ENCODE results near the gene CAMTA1. TPM values are rescaled to one million over a fixed set of nuclear protein-coding genes. Genes with fewer than 3 reads are reported as not detected.

The CAMTA1 gene
- polyA plus RNA-seq, 1 donor (not counting 4 experiments of a cell fraction or from before 2014, with no cell fraction given) = 51.4 TPM

DNA sequence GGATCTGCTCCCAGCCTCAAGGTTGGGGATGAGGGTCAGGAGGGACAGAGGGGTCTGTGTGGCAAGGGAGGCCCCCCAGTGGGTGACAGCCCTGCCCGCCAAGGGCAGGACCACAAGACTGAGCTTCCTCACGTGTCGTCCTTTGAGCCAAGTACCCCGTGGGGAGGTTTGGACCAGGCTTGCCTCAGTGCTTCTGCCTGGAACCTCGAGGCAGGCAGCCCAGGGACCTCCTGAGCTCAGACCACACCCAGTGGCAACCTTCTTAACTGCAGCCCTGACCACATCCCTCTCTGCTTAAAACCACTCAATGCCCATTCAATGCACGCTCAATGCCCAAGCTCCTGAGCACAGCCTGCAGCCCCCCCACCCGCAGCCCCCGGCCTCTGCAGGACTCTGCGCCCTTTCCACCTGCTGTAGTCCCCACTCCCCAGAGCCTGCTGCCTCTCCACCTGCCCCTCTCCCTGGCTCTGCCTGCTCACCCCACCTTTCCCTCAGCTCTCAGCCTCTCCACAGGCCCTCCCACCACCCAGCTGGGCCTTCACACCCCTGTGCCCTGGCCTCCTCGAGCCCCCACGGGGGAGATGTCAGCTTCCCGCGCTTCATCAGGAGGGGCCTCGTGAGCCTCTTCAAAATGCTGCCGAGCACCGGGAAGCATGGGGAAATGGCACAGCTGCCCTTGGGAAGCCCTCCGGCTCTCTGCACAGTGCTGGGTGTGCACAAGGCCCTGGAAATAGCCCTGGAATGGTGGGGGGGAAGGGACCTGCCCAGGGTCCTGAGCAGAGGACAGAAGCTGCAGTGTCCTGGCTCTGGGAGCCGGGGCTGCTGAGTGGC, 856.5 kb downstream of the CAMTA1 start:
- Histone ChIP-seq H3K9me1 (ENCODE audit: control insufficient read depth, extremely low read depth, insufficient read depth, low read length) (no peaks in the 10 kb centered on the region), H3K27ac (ENCODE audit: control insufficient read depth, insufficient read depth, low read length) (no peak overlapping the region), H4K20me1 (ENCODE audit: control insufficient read depth, extremely low read depth, insufficient read depth, low read length) (no peaks in the 10 kb centered on the region), H3K9ac (ENCODE audit: control insufficient read depth, extremely low read depth, insufficient read depth, low read length) (no peak overlapping the region), H3K36me3 (ENCODE audit: control insufficient read depth in 2 of 2, extremely low read depth in 1 of 2, insufficient read depth in 2 of 2, low read length in 2 of 2) (no peaks in the 10 kb centered on the region), H3K4me2 (ENCODE audit: control insufficient read depth, extremely low read depth, insufficient read depth, low read depth, low read length) (no peak overlapping the region), H3K27me3 (ENCODE audit: control insufficient read depth, extremely low read depth, insufficient read depth, low read length) (peaks cover 3% of the 10 kb centered on the region), H3K9me3 (ENCODE audit: control insufficient read depth, low read depth, low read length) (no peaks in the 10 kb centered on the region), H3K4me1 (ENCODE audit: control insufficient read depth, extremely low read depth, insufficient read depth, low read length) (peaks cover 9% of the 10 kb centered on the region), H3K79me2 (ENCODE audit: control insufficient read depth, insufficient read depth, low read length) (no peaks in the 10 kb centered on the region), H2AFZ (ENCODE audit: control insufficient read depth, low read length) (no peak overlapping the region), H3K4me3 (ENCODE audit: control insufficient read depth in 2 of 3, extremely low read depth in 1 of 3, insufficient read depth in 2 of 3, low read depth in 1 of 3, low read length in 3 of 3) (no peak overlapping the region)
- DNase-seq (ENCODE audit: low read depth, low spot score) (no peak), FAIRE-seq (no peak)
- TF ChIP-seq EZH2 (IDR thresholded peaks at IDR 0.05; ENCODE audit: low read length) = no peak
- TF ChIP-seq, protein P1, sequence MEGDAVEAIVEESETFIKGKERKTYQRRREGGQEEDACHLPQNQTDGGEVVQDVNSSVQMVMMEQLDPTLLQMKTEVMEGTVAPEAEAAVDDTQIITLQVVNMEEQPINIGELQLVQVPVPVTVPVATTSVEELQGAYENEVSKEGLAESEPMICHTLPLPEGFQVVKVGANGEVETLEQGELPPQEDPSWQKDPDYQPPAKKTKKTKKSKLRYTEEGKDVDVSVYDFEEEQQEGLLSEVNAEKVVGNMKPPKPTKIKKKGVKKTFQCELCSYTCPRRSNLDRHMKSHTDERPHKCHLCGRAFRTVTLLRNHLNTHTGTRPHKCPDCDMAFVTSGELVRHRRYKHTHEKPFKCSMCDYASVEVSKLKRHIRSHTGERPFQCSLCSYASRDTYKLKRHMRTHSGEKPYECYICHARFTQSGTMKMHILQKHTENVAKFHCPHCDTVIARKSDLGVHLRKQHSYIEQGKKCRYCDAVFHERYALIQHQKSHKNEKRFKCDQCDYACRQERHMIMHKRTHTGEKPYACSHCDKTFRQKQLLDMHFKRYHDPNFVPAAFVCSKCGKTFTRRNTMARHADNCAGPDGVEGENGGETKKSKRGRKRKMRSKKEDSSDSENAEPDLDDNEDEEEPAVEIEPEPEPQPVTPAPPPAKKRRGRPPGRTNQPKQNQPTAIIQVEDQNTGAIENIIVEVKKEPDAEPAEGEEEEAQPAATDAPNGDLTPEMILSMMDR (optimal IDR thresholded peaks at IDR 0.05 in 1 of 3, IDR thresholded peaks at IDR 0.05 in 1 of 3, conservative IDR thresholded peaks at IDR 0.05 in 1 of 3; ENCODE audit: extremely low read depth in 1 of 3, insufficient read depth in 2 of 3, low read length in 3 of 3) = no peak
- dilution Hi-C loops (cut with MboI; ENCODE audit: extremely low pct_ligation_motif_present, low sequenced_read_pairs) = no loop called here

DNA sequence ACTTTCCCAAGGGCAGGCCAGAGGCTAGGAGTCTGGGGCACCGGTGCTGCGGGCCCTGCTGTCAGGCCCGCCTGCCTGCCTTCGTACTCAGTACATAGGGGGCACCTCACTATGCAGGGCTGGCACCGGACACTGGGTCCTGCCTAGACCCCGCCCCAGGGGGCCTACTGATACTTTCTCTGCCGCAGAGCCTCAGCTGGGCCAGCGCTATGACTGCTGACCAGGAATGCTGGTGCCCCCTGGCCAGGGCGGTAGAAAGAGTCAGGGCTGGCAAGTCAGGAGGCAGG, 857.1 kb downstream of the CAMTA1 start:
- dilution Hi-C loops (cut with MboI; ENCODE audit: extremely low pct_ligation_motif_present, low sequenced_read_pairs) = no loop called here
- Histone ChIP-seq H3K4me2 (ENCODE audit: control insufficient read depth, extremely low read depth, insufficient read depth, low read depth, low read length) (no peak overlapping the region), H3K27me3 (ENCODE audit: control insufficient read depth, extremely low read depth, insufficient read depth, low read length) (peaks cover 3% of the 10 kb centered on the region), H4K20me1 (ENCODE audit: control insufficient read depth, extremely low read depth, insufficient read depth, low read length) (no peaks in the 10 kb centered on the region), H3K9me1 (ENCODE audit: control insufficient read depth, extremely low read depth, insufficient read depth, low read length) (no peaks in the 10 kb centered on the region), H3K4me1 (ENCODE audit: control insufficient read depth, extremely low read depth, insufficient read depth, low read length) (peaks cover 9% of the 10 kb centered on the region), H3K9ac (ENCODE audit: control insufficient read depth, extremely low read depth, insufficient read depth, low read length) (no peak overlapping the region), H3K4me3 (ENCODE audit: control insufficient read depth in 2 of 3, extremely low read depth in 1 of 3, insufficient read depth in 2 of 3, low read depth in 1 of 3, low read length in 3 of 3) (no peak overlapping the region), H3K27ac (ENCODE audit: control insufficient read depth, insufficient read depth, low read length) (no peak overlapping the region), H2AFZ (ENCODE audit: control insufficient read depth, low read length) (no peak overlapping the region), H3K9me3 (ENCODE audit: control insufficient read depth, low read depth, low read length) (no peaks in the 10 kb centered on the region), H3K36me3 (ENCODE audit: control insufficient read depth in 2 of 2, extremely low read depth in 1 of 2, insufficient read depth in 2 of 2, low read length in 2 of 2) (no peaks in the 10 kb centered on the region), H3K79me2 (ENCODE audit: control insufficient read depth, insufficient read depth, low read length) (no peaks in the 10 kb centered on the region)
- FAIRE-seq (no peak), DNase-seq (ENCODE audit: low read depth, low spot score) (no peak)
- TF ChIP-seq, protein P1 (optimal IDR thresholded peaks at IDR 0.05 in 1 of 3, IDR thresholded peaks at IDR 0.05 in 1 of 3, conservative IDR thresholded peaks at IDR 0.05 in 1 of 3; ENCODE audit: extremely low read depth in 1 of 3, insufficient read depth in 2 of 3, low read length in 3 of 3) = no peak
- TF ChIP-seq EZH2 (IDR thresholded peaks at IDR 0.05; ENCODE audit: low read length) = no peak

Data from keratinocyte (primary cell).